ENCODE data around the gene MT1X.

The MT1X gene

GRCh38 chr16:56679818-56680217 is 2.5 kb upstream of the MT1X start:
- no peak for DNase-seq

GRCh38 chr16:56682703-56683397 is 580 bp downstream of the MT1X start:
- DNase-seq: no peak

DNA sequence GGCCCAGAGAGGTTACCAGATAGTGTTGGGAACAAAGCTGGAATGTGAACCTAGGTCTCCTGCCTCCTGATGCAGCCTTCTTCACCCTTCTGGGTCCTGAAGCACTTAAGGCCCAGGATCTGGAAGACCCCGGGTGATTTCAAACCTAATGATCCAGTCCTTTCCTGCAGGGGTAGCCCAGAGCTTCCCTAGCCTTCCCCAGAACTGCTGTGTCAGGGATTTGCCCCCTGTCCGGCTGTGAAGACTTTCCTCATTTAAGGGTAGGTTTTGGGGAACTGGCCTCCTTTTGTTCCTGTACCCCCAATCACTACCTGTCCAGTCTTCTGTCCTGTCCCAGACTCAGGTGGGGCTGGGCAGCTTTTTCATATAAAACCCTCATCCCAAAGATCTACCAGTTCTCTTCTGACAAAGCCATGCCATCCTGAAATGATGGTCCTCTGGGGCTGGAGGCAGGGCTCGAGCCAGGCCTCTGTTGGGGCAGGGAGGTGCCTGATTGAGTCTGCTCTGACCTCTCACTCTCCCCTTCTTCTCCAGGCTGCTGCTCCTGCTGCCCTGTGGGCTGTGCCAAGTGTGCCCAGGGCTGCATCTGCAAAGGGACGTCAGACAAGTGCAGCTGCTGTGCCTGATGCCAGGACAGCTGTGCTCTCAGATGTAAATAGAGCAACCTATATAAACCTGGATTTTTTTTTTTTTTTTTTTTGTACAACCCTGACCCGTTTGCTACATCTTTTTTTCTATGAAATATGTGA is 1.3 kb downstream of the MT1X start:
- DNase-seq: no peak

GRCh38 chr16:56684256-56684925 is 2.1 kb downstream of the MT1X start:
- DNase-seq: no peak

- DNase-seq: no peak
Measured at GRCh38 chr16:56684926-56685590, 2.8 kb downstream of the MT1X start.

DNA sequence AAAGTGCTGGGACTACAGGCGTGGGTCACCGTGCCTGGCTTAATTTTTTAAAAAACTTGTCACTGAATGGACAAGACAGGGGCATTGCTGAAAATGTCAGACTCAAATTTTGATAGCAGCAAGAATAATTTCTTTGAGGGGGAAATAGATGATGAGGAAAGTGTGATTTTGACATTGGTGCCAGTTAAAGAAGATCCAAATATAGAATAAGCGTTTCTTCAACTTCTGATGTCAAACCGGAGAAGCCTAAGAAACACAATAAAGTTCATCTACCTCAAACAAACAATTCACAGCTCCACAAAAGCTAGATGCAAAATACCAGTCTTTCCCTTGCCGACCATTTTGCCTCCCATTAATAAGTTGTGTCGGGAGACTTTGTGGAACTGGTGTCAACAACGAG is 4.5 kb downstream of the MT1X start:
- no peak for DNase-seq

GRCh38 chr16:56688762-56689161 is 6.5 kb downstream of the MT1X start:
- DNase-seq: no peak

DNA sequence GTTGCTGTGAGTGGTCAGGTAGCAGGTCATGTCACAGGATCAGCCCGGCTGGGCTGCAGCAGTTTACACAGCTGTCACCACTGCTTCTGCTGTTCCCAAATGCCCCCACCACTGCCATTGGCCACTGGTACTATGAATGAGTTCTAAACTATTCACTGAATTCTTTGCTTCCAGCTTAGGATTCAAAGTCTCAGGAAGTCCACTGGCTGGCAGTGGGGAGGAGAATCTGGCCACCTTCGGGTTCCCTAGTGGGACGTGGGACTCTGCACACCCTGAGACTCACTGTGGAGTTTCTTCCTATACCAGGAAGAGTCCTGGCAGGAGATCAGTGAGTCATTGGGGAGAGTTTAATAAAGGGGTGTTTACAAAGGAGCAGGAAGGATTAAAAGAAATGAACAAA is 6.9 kb downstream of the MT1X start:
- DNase-seq: no peak

GRCh38 chr16:56690420-56691122 is 8.3 kb downstream of the MT1X start:
- DNase-seq: no peak

GRCh38 chr16:56691885-56692284 is 9.6 kb downstream of the MT1X start:
- DNase-seq: no peak

GRCh38 chr16:56695246-56695645 is 13.0 kb downstream of the MT1X start:
- no peak for DNase-seq

DNA sequence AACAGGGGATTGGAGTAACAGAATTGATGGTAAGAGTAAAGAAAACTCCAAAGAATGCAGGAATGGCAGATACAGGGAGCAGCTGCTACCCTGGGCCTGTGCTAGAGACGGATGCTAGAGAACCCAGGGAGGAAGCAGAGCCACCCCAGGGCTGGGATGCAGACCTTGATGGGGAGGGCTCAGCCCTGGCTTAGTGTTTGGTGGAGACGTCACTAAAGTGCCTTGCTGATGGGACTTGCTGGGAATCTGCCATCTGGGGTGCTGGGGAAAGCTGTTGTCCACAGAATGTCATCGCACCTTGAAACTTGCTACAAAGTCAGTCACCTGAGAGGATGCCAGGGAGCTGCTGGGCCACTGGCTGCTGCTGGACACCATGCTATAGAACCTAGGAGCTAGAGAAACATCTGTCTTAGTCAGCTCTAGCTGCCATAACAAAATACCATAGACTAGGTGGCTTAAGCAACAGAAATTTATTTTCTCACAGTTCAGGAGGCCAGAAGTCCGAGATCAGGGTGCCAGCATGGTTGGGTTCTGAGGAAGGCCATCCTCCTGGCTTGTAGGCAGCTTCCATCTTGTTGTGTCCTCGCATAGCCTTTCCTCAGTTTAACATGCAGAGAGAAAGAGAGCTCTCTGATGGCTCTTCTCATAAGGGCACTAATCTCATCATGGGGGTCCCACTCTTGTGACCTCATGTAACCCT is 15.3 kb downstream of the MT1X start:
- no peak for DNase-seq

GRCh38 chr16:56700195-56700594 is 17.9 kb downstream of the MT1X start:
- DNase-seq: no peak

- no peak for DNase-seq
Measured at GRCh38 chr16:56700631-56701030, 18.4 kb downstream of the MT1X start.

DNA sequence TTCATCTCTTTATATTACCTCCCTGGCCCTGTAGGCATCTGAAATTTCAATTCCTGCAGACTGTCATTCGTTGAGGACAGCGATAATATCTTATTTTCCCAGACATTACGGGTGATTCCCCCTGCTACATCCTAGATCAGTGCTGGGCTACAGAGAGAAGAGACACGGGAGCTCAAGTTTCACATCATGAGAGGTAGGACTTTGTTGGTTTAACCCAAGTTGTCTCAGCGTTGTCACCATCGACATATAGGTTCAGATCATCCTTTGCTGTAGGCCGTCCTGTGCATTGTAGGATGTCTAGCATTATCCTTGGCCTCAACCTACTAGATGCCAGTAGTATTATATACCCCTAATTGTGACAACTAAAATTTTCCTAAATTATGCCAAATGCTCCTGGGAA is 19.3 kb downstream of the MT1X start:
- DNase-seq: no peak

- DNase-seq: no peak
Measured at GRCh38 chr16:56702836-56703235, 20.6 kb downstream of the MT1X start.

DNA sequence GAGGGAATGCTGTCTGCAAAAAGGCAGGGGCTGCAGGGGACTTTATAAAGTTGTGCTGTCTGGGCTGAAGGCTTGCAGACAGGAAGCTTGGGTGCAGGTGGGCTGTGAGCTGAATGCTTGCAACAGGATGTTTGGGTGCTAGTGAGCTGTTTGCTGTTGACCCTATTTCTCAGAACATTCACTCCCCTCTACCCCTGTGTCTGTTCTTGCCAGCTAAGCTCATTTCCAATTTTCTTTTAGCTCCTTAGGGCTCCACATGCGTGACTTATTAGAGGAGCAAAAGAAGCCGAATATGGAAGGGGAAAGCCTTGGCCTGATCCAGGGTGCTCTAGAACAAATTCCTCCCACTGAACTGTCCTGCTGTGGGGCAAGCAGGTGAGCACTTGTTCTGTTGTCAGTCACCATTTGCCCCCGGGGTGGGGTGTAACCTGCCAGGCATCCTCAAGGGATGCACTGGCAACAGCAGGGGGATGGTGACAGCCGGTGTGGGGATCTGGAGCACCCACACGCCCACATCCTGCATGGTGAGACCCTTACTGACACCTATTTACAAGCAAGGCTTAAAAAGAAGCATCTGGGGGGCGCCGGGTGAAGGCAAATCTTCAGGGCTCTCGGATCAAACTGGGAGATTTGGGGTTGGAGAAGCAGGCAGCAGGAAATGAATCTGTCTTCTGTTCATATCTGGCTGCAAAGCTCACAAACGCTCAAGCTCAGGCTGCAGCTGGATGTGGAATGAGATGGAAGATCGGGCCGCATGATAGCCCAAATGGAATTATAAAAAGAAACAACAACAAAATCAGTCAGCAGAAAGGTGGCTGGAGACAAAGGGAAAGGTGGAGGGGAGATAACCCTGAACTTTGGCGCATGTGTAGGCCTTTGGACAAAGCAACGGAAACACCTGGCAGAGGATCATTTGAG is 26.5 kb downstream of the MT1X start:
- no peak for DNase-seq

- no peak for DNase-seq
Measured at GRCh38 chr16:56709443-56710040, 27.3 kb downstream of the MT1X start.

DNA sequence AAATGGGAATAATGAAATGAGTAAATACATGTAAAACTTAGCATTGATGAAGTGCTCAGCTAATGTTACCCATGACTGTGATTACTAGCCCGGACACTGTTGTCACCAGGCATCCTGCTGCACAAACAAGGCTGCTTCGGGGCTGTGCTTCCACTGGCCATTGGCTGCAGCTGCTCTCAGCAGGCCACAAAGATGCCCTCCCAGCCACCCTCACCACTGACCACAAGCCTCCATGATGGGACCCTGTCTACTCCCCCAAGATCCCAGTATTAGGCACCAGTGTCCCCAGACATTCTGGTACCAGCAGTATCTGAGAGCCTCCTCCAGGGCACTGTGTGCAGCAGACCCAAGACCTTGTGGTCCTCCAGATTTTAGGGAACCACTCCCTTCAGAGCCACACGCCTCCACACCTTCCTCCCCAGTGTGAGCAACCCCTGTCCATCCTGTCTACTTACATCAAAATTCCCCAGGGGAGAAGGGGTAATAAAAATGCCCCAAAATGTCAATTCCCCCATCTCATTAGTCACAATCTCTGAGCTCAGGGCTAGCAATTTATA is 28.0 kb downstream of the MT1X start:
- DNase-seq: no peak

DNA sequence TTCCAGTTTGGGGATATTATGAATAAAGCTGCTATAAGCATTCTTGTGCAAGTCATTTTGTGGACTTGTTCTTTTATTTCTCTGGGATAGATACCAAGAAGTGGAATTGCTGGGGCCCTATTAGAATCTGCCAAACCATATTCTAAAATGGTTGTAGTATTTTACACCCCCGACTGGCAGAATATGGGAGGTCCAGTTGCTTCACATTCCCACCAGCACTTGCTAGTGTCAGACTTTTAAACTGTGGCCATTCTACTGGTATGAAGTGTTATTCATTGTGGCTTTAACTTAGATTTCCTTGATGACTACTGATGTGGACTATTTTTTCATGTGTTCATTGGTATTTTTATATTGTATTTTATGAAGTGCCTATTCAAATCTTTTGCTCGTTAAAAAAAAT is 29.6 kb downstream of the MT1X start:
- no peak for DNase-seq
